ENCODE measurements around the gene FBH1. TPM values are rescaled to one million over a fixed set of nuclear protein-coding genes. Genes with fewer than 3 reads are reported as not detected.

The FBH1 gene
- total RNA-seq, 1 donor from 2014 or later, result 71.5 TPM

GRCh38 chr10:5898163-5898562, 8.1 kb downstream of the FBH1 start:
- H3K27ac ChIP-seq (ENCODE audit: low read depth, low read length), result no peak overlapping the region
- H4K20me1 ChIP-seq (ENCODE audit: insufficient read depth, low read length), result peaks cover 67% of the 10 kb centered on the region
- no peak for DNase-seq (ENCODE audit: low read depth)
- no peak overlapping the region for H3K4me2 ChIP-seq (ENCODE audit: low read length)
- H3K27me3 Mint-ChIP-seq (ENCODE audit: low read depth, unreplicated experiment), result no peaks in the 10 kb centered on the region
- H3K4me1 Mint-ChIP-seq (ENCODE audit: low read depth, unreplicated experiment), result peaks cover 3% of the 10 kb centered on the region
- H3K27me3 ChIP-seq (ENCODE audit: insufficient read depth, low read length), result no peaks in the 10 kb centered on the region
- peaks cover 91% of the 10 kb centered on the region for H3K79me2 ChIP-seq (ENCODE audit: insufficient read depth, low read length)
- no peak for FAIRE-seq
- no peaks in the 10 kb centered on the region for H3K9me3 Mint-ChIP-seq (ENCODE audit: unreplicated experiment)
- no peaks in the 10 kb centered on the region for H3K4me1 ChIP-seq (ENCODE audit: insufficient read depth, low read length)
- no peaks in the 10 kb centered on the region for H3K9me3 ChIP-seq (ENCODE audit: insufficient read depth, low read depth, low read length)
- H3K36me3 Mint-ChIP-seq (ENCODE audit: low read depth, unreplicated experiment), result peaks cover 10% of the 10 kb centered on the region
- H3K4me3 Mint-ChIP-seq (ENCODE audit: unreplicated experiment), result no peak overlapping the region
- peaks cover 21% of the 10 kb centered on the region for H3K36me3 ChIP-seq (ENCODE audit: insufficient read depth, low read length)
- H3K27ac Mint-ChIP-seq (ENCODE audit: unreplicated experiment), result no peak overlapping the region
- no peak overlapping the region for H3K4me3 ChIP-seq (ENCODE audit: insufficient read depth, low read depth, low read length)
- TF ChIP-seq CTCF (IDR thresholded peaks at IDR 0.05; ENCODE audit: insufficient read depth, low read depth, low read length), result no peak
- no peak for TF ChIP-seq EZH2 (IDR thresholded peaks at IDR 0.05; ENCODE audit: insufficient read depth, low read length)
- no peak overlapping the region for H2AFZ ChIP-seq (ENCODE audit: low read depth, low read length)
- H3K9ac ChIP-seq (ENCODE audit: low read length), result no peak overlapping the region

GRCh38 chr10:5900247-5900646, 10.2 kb downstream of the FBH1 start:
- H3K36me3 ChIP-seq (ENCODE audit: insufficient read depth, low read length), result peaks cover 10% of the 10 kb centered on the region
- H3K27me3 ChIP-seq (ENCODE audit: insufficient read depth, low read length), result no peaks in the 10 kb centered on the region
- peaks cover 80% of the 10 kb centered on the region for H3K79me2 ChIP-seq (ENCODE audit: insufficient read depth, low read length)
- no peak overlapping the region for H3K4me3 Mint-ChIP-seq (ENCODE audit: unreplicated experiment)
- no peaks in the 10 kb centered on the region for H3K27me3 Mint-ChIP-seq (ENCODE audit: low read depth, unreplicated experiment)
- no peak overlapping the region for H2AFZ ChIP-seq (ENCODE audit: low read depth, low read length)
- TF ChIP-seq EZH2 (IDR thresholded peaks at IDR 0.05; ENCODE audit: insufficient read depth, low read length), result no peak
- TF ChIP-seq CTCF (IDR thresholded peaks at IDR 0.05; ENCODE audit: insufficient read depth, low read depth, low read length), result no peak
- no peak overlapping the region for H3K27ac Mint-ChIP-seq (ENCODE audit: unreplicated experiment)
- H3K36me3 Mint-ChIP-seq (ENCODE audit: low read depth, unreplicated experiment), result peaks cover 13% of the 10 kb centered on the region
- H3K4me3 ChIP-seq (ENCODE audit: insufficient read depth, low read depth, low read length), result no peak overlapping the region
- no peaks in the 10 kb centered on the region for H3K9me3 ChIP-seq (ENCODE audit: insufficient read depth, low read depth, low read length)
- DNase-seq (ENCODE audit: low read depth) (no peak), FAIRE-seq (no peak)
- no peak overlapping the region for H3K9ac ChIP-seq (ENCODE audit: low read length)
- H3K9me3 Mint-ChIP-seq (ENCODE audit: unreplicated experiment), result no peaks in the 10 kb centered on the region
- no peak overlapping the region for H3K4me2 ChIP-seq (ENCODE audit: low read length)
- H3K4me1 ChIP-seq (ENCODE audit: insufficient read depth, low read length), result no peaks in the 10 kb centered on the region
- H3K27ac ChIP-seq (ENCODE audit: low read depth, low read length), result no peak overlapping the region
- no peaks in the 10 kb centered on the region for H3K4me1 Mint-ChIP-seq (ENCODE audit: low read depth, unreplicated experiment)
- H4K20me1 ChIP-seq (ENCODE audit: insufficient read depth, low read length), result peaks cover 51% of the 10 kb centered on the region

DNA sequence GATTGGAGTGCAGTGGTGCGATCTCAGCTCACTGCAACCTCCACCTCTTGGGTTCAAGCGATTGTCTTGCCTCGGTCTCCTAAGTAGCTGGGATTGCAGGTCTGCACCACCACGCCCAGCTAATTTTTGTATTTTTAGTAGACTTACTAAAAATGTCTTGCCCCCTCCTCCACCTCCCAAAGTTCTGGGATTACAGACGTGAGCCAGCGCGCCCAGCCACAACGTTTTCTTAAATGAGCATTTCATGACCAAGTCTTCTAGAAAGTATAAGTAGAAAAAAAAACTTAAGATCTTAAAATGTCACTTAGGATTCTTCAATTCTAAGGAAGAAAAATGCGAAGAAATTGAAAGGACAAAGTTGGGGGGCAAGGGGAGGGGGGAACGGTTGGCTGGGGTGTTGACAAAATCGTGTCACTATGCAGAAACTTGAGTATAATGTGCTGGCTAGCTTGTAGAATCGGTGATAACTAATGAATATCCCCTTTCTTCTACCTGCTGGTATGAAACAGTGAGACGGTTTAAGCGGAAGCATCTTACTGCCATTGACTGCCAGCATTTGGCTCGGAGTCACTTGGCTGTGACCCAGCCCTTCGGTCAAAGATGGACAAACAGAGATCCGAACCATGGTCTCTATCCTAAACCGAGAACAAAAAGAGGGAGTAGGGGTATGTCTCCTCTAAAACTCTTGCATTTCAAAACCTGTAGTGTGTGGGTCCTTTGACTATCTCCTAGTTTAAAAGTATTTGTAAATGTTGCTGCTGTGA, 12.7 kb downstream of the FBH1 start:
- H3K4me1 ChIP-seq (ENCODE audit: insufficient read depth, low read length), result no peaks in the 10 kb centered on the region
- no peak overlapping the region for H2AFZ ChIP-seq (ENCODE audit: low read depth, low read length)
- Mint-ChIP-seq H3K4me3 (ENCODE audit: unreplicated experiment) (no peak overlapping the region), H3K27ac (ENCODE audit: unreplicated experiment) (no peak overlapping the region), H3K36me3 (ENCODE audit: low read depth, unreplicated experiment) (peaks cover 25% of the 10 kb centered on the region), H3K27me3 (ENCODE audit: low read depth, unreplicated experiment) (no peaks in the 10 kb centered on the region), H3K9me3 (ENCODE audit: unreplicated experiment) (no peaks in the 10 kb centered on the region), H3K4me1 (ENCODE audit: low read depth, unreplicated experiment) (peaks cover 4% of the 10 kb centered on the region)
- peaks cover 39% of the 10 kb centered on the region for H4K20me1 ChIP-seq (ENCODE audit: insufficient read depth, low read length)
- no peak overlapping the region for H3K4me2 ChIP-seq (ENCODE audit: low read length)
- H3K9me3 ChIP-seq (ENCODE audit: insufficient read depth, low read depth, low read length), result no peaks in the 10 kb centered on the region
- H3K79me2 ChIP-seq (ENCODE audit: insufficient read depth, low read length), result peaks cover 69% of the 10 kb centered on the region
- TF ChIP-seq EZH2 (IDR thresholded peaks at IDR 0.05; ENCODE audit: insufficient read depth, low read length), result no peak
- TF ChIP-seq CTCF (IDR thresholded peaks at IDR 0.05; ENCODE audit: insufficient read depth, low read depth, low read length), result no peak
- no peaks in the 10 kb centered on the region for H3K27me3 ChIP-seq (ENCODE audit: insufficient read depth, low read length)
- no peak overlapping the region for H3K9ac ChIP-seq (ENCODE audit: low read length)
- H3K4me3 ChIP-seq (ENCODE audit: insufficient read depth, low read depth, low read length), result no peak overlapping the region
- FAIRE-seq (no peak), DNase-seq (ENCODE audit: low read depth) (no peak)
- H3K36me3 ChIP-seq (ENCODE audit: insufficient read depth, low read length), result peaks cover 3% of the 10 kb centered on the region
- H3K27ac ChIP-seq (ENCODE audit: low read depth, low read length), result no peak overlapping the region
